Measurements from ENCODE around the gene VCP. TPM values are rescaled to one million over a fixed set of nuclear protein-coding genes. Genes with fewer than 3 reads are reported as not detected.

VCP gene
- total and polyA plus RNA-seq, 9 of the 15 experiments (the other 6 are each of a cell fraction or from before 2014, with no cell fraction given), result 7.1 to 257 (median 199) TPM

DNA sequence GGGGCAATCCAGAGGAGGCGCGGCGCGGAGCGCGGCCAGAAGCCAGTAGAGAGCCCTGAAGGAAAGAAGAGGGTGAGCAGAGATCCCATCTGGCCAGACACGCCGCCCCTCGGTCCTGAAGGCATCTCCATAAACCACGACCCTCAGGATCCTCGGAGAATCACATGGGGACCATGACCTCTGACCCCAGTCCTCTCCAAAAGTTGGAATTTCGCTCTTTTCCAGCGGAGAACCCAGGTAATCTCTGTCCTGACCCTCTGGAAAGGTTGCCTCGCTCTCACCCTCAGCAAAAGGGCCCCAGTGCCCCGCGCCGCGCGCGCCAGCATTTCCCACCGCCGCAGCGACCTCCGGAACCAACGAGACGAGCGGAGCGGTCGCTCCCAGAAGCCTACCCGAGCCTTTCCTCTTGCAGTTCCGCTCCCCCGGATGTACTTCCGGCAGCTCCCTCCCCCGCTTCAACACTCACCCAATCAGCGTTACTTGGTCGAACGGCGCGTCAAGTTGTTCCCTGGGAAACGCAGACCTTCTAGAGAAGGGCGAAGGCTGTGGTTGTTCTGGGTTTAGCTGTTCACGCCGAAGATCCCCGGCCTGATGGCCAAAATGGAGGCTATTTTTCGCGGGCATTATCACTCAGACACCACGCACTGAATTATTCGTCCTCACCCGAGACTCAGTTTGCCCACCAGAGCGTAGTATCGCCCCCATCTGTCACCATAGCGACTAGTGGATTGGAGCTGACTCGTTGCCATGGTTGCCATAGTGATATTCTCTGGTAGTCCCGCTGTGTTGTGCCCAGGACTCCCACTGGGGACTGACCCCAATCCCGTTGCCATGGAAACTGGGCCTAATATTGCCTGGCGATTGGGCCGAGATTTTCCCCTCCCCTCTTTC is 30.6 kb upstream of the VCP start, which contains the start of gene STOML2 (continued):
- TF ChIP-seq SRF (CRISPR knock-in tag; IDR thresholded peaks at IDR 0.05) (0 out of 4 replicates have a peak, but pooled peaks of 1 of the 2 experiments have one; percentile 29), STAT5A (IDR thresholded peaks at IDR 0.05; ENCODE audit: borderline replicate concordance, low read length) (no peak), SUPT5H (IDR thresholded peaks at IDR 0.05) (peak; percentile 72), ATF7 (IDR thresholded peaks at IDR 0.05) (peak; percentile 57), ZNF23 (CRISPR knock-in tag; IDR thresholded peaks at IDR 0.05) (no peak), HLTF (IDR thresholded peaks at IDR 0.05) (no peak), ZNF445 (CRISPR knock-in tag; IDR thresholded peaks at IDR 0.05; ENCODE audit: low read depth) (no peak), HDGF (IDR thresholded peaks at IDR 0.05) (no peak), HNRNPL (IDR thresholded peaks at IDR 0.05; ENCODE audit: low read depth, low read length) (no peak), ZSCAN32 (CRISPR knock-in tag; IDR thresholded peaks at IDR 0.05) (no peak)
- TF ChIP-seq, protein P1, sequence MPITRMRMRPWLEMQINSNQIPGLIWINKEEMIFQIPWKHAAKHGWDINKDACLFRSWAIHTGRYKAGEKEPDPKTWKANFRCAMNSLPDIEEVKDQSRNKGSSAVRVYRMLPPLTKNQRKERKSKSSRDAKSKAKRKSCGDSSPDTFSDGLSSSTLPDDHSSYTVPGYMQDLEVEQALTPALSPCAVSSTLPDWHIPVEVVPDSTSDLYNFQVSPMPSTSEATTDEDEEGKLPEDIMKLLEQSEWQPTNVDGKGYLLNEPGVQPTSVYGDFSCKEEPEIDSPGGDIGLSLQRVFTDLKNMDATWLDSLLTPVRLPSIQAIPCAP (CRISPR knock-in tag; IDR thresholded peaks at IDR 0.05; ENCODE audit: borderline replicate concordance), result no peak
- TF ChIP-seq, protein P2, sequence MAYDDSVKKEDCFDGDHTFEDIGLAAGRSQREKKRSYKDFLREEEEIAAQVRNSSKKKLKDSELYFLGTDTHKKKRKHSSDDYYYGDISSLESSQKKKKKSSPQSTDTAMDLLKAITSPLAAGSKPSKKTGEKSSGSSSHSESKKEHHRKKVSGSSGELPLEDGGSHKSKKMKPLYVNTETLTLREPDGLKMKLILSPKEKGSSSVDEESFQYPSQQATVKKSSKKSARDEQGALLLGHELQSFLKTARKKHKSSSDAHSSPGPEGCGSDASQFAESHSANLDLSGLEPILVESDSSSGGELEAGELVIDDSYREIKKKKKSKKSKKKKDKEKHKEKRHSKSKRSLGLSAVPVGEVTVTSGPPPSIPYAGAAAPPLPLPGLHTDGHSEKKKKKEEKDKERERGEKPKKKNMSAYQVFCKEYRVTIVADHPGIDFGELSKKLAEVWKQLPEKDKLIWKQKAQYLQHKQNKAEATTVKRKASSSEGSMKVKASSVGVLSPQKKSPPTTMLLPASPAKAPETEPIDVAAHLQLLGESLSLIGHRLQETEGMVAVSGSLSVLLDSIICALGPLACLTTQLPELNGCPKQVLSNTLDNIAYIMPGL (CRISPR knock-in tag; IDR thresholded peaks at IDR 0.05), result no peak
- TF ChIP-seq, protein P3, sequence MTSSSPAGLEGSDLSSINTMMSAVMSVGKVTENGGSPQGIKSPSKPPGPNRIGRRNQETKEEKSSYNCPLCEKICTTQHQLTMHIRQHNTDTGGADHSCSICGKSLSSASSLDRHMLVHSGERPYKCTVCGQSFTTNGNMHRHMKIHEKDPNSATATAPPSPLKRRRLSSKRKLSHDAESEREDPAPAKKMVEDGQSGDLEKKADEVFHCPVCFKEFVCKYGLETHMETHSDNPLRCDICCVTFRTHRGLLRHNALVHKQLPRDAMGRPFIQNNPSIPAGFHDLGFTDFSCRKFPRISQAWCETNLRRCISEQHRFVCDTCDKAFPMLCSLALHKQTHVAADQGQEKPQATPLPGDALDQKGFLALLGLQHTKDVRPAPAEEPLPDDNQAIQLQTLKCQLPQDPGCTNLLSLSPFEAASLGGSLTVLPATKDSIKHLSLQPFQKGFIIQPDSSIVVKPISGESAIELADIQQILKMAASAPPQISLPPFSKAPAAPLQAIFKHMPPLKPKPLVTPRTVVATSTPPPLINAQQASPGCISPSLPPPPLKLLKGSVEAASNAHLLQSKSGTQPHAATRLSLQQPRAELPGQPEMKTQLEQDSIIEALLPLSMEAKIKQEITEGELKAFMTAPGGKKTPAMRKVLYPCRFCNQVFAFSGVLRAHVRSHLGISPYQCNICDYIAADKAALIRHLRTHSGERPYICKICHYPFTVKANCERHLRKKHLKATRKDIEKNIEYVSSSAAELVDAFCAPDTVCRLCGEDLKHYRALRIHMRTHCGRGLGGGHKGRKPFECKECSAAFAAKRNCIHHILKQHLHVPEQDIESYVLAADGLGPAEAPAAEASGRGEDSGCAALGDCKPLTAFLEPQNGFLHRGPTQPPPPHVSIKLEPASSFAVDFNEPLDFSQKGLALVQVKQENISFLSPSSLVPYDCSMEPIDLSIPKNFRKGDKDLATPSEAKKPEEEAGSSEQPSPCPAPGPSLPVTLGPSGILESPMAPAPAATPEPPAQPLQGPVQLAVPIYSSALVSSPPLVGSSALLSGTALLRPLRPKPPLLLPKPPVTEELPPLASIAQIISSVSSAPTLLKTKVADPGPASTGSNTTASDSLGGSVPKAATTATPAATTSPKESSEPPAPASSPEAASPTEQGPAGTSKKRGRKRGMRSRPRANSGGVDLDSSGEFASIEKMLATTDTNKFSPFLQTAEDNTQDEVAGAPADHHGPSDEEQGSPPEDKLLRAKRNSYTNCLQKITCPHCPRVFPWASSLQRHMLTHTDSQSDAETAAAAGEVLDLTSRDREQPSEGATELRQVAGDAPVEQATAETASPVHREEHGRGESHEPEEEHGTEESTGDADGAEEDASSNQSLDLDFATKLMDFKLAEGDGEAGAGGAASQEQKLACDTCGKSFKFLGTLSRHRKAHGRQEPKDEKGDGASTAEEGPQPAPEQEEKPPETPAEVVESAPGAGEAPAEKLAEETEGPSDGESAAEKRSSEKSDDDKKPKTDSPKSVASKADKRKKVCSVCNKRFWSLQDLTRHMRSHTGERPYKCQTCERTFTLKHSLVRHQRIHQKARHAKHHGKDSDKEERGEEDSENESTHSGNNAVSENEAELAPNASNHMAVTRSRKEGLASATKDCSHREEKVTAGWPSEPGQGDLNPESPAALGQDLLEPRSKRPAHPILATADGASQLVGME (CRISPR knock-in tag; IDR thresholded peaks at IDR 0.05), result no peak
- TF ChIP-seq, protein P4, sequence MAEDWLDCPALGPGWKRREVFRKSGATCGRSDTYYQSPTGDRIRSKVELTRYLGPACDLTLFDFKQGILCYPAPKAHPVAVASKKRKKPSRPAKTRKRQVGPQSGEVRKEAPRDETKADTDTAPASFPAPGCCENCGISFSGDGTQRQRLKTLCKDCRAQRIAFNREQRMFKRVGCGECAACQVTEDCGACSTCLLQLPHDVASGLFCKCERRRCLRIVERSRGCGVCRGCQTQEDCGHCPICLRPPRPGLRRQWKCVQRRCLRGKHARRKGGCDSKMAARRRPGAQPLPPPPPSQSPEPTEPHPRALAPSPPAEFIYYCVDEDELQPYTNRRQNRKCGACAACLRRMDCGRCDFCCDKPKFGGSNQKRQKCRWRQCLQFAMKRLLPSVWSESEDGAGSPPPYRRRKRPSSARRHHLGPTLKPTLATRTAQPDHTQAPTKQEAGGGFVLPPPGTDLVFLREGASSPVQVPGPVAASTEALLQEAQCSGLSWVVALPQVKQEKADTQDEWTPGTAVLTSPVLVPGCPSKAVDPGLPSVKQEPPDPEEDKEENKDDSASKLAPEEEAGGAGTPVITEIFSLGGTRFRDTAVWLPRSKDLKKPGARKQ (CRISPR knock-in tag; IDR thresholded peaks at IDR 0.05), result no peak
- TF ChIP-seq, protein P5, sequence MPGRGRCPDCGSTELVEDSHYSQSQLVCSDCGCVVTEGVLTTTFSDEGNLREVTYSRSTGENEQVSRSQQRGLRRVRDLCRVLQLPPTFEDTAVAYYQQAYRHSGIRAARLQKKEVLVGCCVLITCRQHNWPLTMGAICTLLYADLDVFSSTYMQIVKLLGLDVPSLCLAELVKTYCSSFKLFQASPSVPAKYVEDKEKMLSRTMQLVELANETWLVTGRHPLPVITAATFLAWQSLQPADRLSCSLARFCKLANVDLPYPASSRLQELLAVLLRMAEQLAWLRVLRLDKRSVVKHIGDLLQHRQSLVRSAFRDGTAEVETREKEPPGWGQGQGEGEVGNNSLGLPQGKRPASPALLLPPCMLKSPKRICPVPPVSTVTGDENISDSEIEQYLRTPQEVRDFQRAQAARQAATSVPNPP (IDR thresholded peaks at IDR 0.05; ENCODE audit: borderline replicate concordance, insufficient read depth, insufficient read length), result no peak

Data from K562 (cell line).